Measurements from ENCODE around the gene COL12A1. TPM values are rescaled to one million over a fixed set of nuclear protein-coding genes. Genes with fewer than 3 reads are reported as not detected.

The COL12A1 gene
- polyA plus RNA-seq, 1 donor from 2014 or later: 0.63 TPM

- H3F3A ChIP-seq (ENCODE audit: insufficient read depth, low read length, poor library complexity, severe bottlenecking): no peaks in the 10 kb centered on the region
- H2AFZ ChIP-seq (ENCODE audit: low read depth, low read length): no peak overlapping the region
- no peaks in the 10 kb centered on the region for H3K79me2 ChIP-seq (replicated peaks; ENCODE audit: insufficient read depth, low read length)
- H4K20me1 ChIP-seq (ENCODE audit: insufficient read depth): no peaks in the 10 kb centered on the region
- H3K27me3 ChIP-seq (ENCODE audit: insufficient read depth, low read depth, low read length): no peaks in the 10 kb centered on the region
- H3K36me3 ChIP-seq (ENCODE audit: insufficient read depth, low read length): no peaks in the 10 kb centered on the region
- H3K9me2 ChIP-seq (ENCODE audit: insufficient read depth, low read length): no peaks in the 10 kb centered on the region
- no peaks in the 10 kb centered on the region for H3K9me3 ChIP-seq (ENCODE audit: low read length)
- no peak overlapping the region for H3K9ac ChIP-seq (ENCODE audit: low read length)
- no peak overlapping the region for H3K4me3 ChIP-seq (ENCODE audit: low read length)
- TF ChIP-seq CTCF (IDR thresholded peaks at IDR 0.05; ENCODE audit: poor library complexity, severe bottlenecking) (no peak), TAF1 (IDR thresholded peaks at IDR 0.05; ENCODE audit: low read depth) (no peak), SMC3 (conservative IDR thresholded peaks at IDR 0.05; ENCODE audit: poor library complexity) (no peak), POLR2AphosphoS5 (IDR thresholded peaks at IDR 0.05) (no peak)
- no peak overlapping the region for H3K27ac ChIP-seq (ENCODE audit: low read length)
- no peak overlapping the region for H3K4me2 ChIP-seq (ENCODE audit: low read length)
Measured at GRCh38 chr6:75076009-75076408, 129.8 kb downstream of the COL12A1 start.

- Histone ChIP-seq H2AFZ (ENCODE audit: low read depth, low read length) (no peak overlapping the region), H3K79me2 (replicated peaks; ENCODE audit: insufficient read depth, low read length) (no peaks in the 10 kb centered on the region), H3K4me3 (ENCODE audit: low read length) (no peak overlapping the region), H3K27me3 (ENCODE audit: insufficient read depth, low read depth, low read length) (no peaks in the 10 kb centered on the region), H3F3A (ENCODE audit: insufficient read depth, low read length, poor library complexity, severe bottlenecking) (no peaks in the 10 kb centered on the region), H3K27ac (ENCODE audit: low read length) (no peak overlapping the region), H3K36me3 (ENCODE audit: insufficient read depth, low read length) (no peaks in the 10 kb centered on the region), H3K9me2 (ENCODE audit: insufficient read depth, low read length) (no peaks in the 10 kb centered on the region), H3K4me2 (ENCODE audit: low read length) (no peak overlapping the region), H4K20me1 (ENCODE audit: insufficient read depth) (no peaks in the 10 kb centered on the region), H3K9me3 (ENCODE audit: low read length) (no peaks in the 10 kb centered on the region), H3K9ac (ENCODE audit: low read length) (no peak overlapping the region)
- TF ChIP-seq MXI1 (conservative IDR thresholded peaks at IDR 0.05; ENCODE audit: poor library complexity, severe bottlenecking) (no peak), SMC3 (conservative IDR thresholded peaks at IDR 0.05; ENCODE audit: poor library complexity) (no peak), POLR2AphosphoS5 (IDR thresholded peaks at IDR 0.05) (no peak), EZH2 (IDR thresholded peaks at IDR 0.05; ENCODE audit: borderline replicate concordance, insufficient read depth, low read length, poor library complexity, severe bottlenecking) (no peak), TAF1 (IDR thresholded peaks at IDR 0.05; ENCODE audit: low read depth) (no peak), CTCF (IDR thresholded peaks at IDR 0.05; ENCODE audit: poor library complexity, severe bottlenecking) (no peak), REST (IDR thresholded peaks at IDR 0.05; ENCODE audit: borderline replicate concordance) (no peak), RAD21 (conservative IDR thresholded peaks at IDR 0.05) (no peak), EP300 (conservative IDR thresholded peaks at IDR 0.05; ENCODE audit: poor library complexity, severe bottlenecking) (no peak)
Measured at GRCh38 chr6:75070244-75070643, 135.6 kb downstream of the COL12A1 start.
